Measurements from ENCODE around the gene ANO6.

- TF ChIP-seq CTCF (conservative IDR thresholded peaks at IDR 0.05; ENCODE audit: low read depth, low read length) (no peak), POLR2A (IDR thresholded peaks at IDR 0.05; ENCODE audit: low read depth, low read length) (no peak), CEBPB (IDR thresholded peaks at IDR 0.05; ENCODE audit: low read depth, low read length) (no peak), MAFK (IDR thresholded peaks at IDR 0.05; ENCODE audit: low read depth, low read length) (no peak), BHLHE40 (IDR thresholded peaks at IDR 0.05; ENCODE audit: low read depth, low read length) (no peak), RFX5 (IDR thresholded peaks at IDR 0.05; ENCODE audit: low read depth, low read length) (no peak), MXI1 (IDR thresholded peaks at IDR 0.05; ENCODE audit: borderline replicate concordance, low read depth, low read length) (no peak), USF2 (IDR thresholded peaks at IDR 0.05; ENCODE audit: low read depth, low read length) (no peak), ELK1 (IDR thresholded peaks at IDR 0.05; ENCODE audit: borderline replicate concordance, low read depth, low read length) (no peak), NFE2L2 (IDR thresholded peaks at IDR 0.05; ENCODE audit: low read depth, low read length) (no peak), RAD21 (IDR thresholded peaks at IDR 0.05; ENCODE audit: low read length) (no peak), MAZ (IDR thresholded peaks at IDR 0.05; ENCODE audit: borderline replicate concordance, low read depth, low read length) (no peak), SMC3 (IDR thresholded peaks at IDR 0.05; ENCODE audit: low read depth, low read length) (no peak)
Measured at GRCh38 chr12:45217846-45218245, 2.0 kb downstream of the ANO6 start.

Measured in IMR-90 (cell line).